SU-DHL-6 (cell line): ENCODE results near the gene MYO7B.

Experiments used
- H2AFZ ChIP-seq: fragments of 200-600 bp; sonication (generic); 2 replicates; pipeline ENCODE4 v1.6.1; 2014; ENCODE audit warnings: low read depth, mild to moderate bottlenecking, moderate library complexity, mixed read lengths, antibody characterized with exemption, low read length; ENCODE audit not compliant: severe bottlenecking
- H3F3A ChIP-seq: fragments of 200-600 bp; shearing (Covaris generic); 2 replicates; pipeline ENCODE4 v1.6.0; 2016; ENCODE audit warnings: antibody characterized with exemption, mild to moderate bottlenecking; ENCODE audit not compliant: insufficient read depth
- H3K27ac ChIP-seq: fragments of 200-600 bp; sonication (generic); 2 replicates; pipeline ENCODE4 v1.5.1; 2016; ENCODE audit warnings: low read depth, mild to moderate bottlenecking, low read length, moderate library complexity, mixed read lengths
- H3K27me3 ChIP-seq: fragments of 200-600 bp; sonication (generic), shearing (Covaris generic); 2 replicates; pipeline ENCODE4 v1.6.0; 2014; ENCODE audit warnings: mild to moderate bottlenecking, low read length
- H3K36me3 ChIP-seq: fragments of 200-600 bp; sonication (generic); 2 replicates; pipeline ENCODE4 v1.6.1; 2014; ENCODE audit warnings: mild to moderate bottlenecking, low read length, mixed read lengths
- H3K4me2 ChIP-seq: fragments of 300-600, 200-600 bp; shearing (Covaris generic), sonication (generic); 2 replicates; pipeline ENCODE4 v1.6.0; 2014; ENCODE audit warnings: low read length, low read depth, mild to moderate bottlenecking; ENCODE audit not compliant: poor library complexity, severe bottlenecking
- H3K4me3 ChIP-seq: fragments of 200-600 bp; sonication (generic); 2 replicates; pipeline ENCODE4 v1.5.1; 2014; ENCODE audit warnings: antibody characterized with exemption, low read length, mild to moderate bottlenecking, mixed read lengths; ENCODE audit not compliant: insufficient read depth, poor library complexity, severe bottlenecking
- H3K79me2 ChIP-seq: fragments of 200-600 bp; sonication (generic); 2 replicates; pipeline ENCODE4 v1.6.1; 2014; ENCODE audit warnings: mild to moderate bottlenecking, low read length, moderate library complexity; ENCODE audit not compliant: insufficient read depth
- H3K9ac ChIP-seq: fragments of 200-600 bp; sonication (generic); 2 replicates; pipeline ENCODE4 v1.7.0; 2014; ENCODE audit warnings: mild to moderate bottlenecking, low read length
- H3K9me2 ChIP-seq: fragments of 200-600 bp; sonication (generic); replicated peaks from 2 replicates; pipeline ENCODE4 v1.6.1; 2014; ENCODE audit warnings: low read length; ENCODE audit not compliant: insufficient read depth
- H3K9me3 ChIP-seq: fragments of 200-600 bp; sonication (generic); 2 replicates; pipeline ENCODE4 v1.6.1; 2014; ENCODE audit warnings: low read length, mixed read lengths; ENCODE audit not compliant: insufficient read depth
- H4K20me1 ChIP-seq: fragments of 200-600 bp; sonication (generic); 2 replicates; pipeline ENCODE4 v1.6.1; 2014; ENCODE audit warnings: low read depth, mild to moderate bottlenecking, antibody characterized with exemption, low read length, moderate library complexity, mixed read lengths
- CTCF ChIP-seq: fragments of 200-600 bp; sonication (generic); IDR thresholded peaks from one replicate; pipeline ENCODE4 v1.5.1; 2017; ENCODE audit warnings: antibody characterized with exemption, mild to moderate bottlenecking, low read length, moderate library complexity; ENCODE audit not compliant: insufficient read depth, poor library complexity, severe bottlenecking
- EZH2phosphoT487 ChIP-seq: fragments of 200-600 bp; sonication (generic), shearing (Covaris generic); conservative IDR thresholded peaks from 2 replicates; pipeline ENCODE4 v1.6.1; 2018; ENCODE audit warnings: mild to moderate bottlenecking, antibody characterized with exemption, low read length, moderate library complexity, mixed read lengths

MYO7B gene

GRCh38 chr2:127592761-127593227, 57.3 kb downstream of the MYO7B start:
- Histone ChIP-seq H3K27ac (no peak overlapping the region), H3K9me3 (no peaks in the 10 kb centered on the region), H2AFZ (no peak overlapping the region), H3K79me2 (no peaks in the 10 kb centered on the region), H3F3A (no peaks in the 10 kb centered on the region), H3K9ac (no peak overlapping the region), H4K20me1 (no peaks in the 10 kb centered on the region), H3K36me3 (no peaks in the 10 kb centered on the region), H3K4me2 (no peak overlapping the region), H3K9me2 (no peaks in the 10 kb centered on the region), H3K27me3 (no peaks in the 10 kb centered on the region), H3K4me3 (no peak overlapping the region)
- no peak for TF ChIP-seq CTCF
- no peak for TF ChIP-seq EZH2phosphoT487

- TF ChIP-seq CTCF (no peak), EZH2phosphoT487 (no peak)
- H3K9me2 ChIP-seq, result no peaks in the 10 kb centered on the region
- no peaks in the 10 kb centered on the region for H3K36me3 ChIP-seq
- H3K79me2 ChIP-seq, result no peaks in the 10 kb centered on the region
- no peaks in the 10 kb centered on the region for H3K9me3 ChIP-seq
- H4K20me1 ChIP-seq, result no peaks in the 10 kb centered on the region
- no peaks in the 10 kb centered on the region for H3F3A ChIP-seq
- no peak overlapping the region for H3K9ac ChIP-seq
- no peaks in the 10 kb centered on the region for H3K27me3 ChIP-seq
- H3K27ac ChIP-seq, result no peak overlapping the region
- no peak overlapping the region for H2AFZ ChIP-seq
- no peak overlapping the region for H3K4me3 ChIP-seq
- no peak overlapping the region for H3K4me2 ChIP-seq
Observed at GRCh38 chr2:127593228-127594115, 58.0 kb downstream of the MYO7B start.

GRCh38 chr2:127594116-127594591, 58.7 kb downstream of the MYO7B start:
- Histone ChIP-seq H3F3A (no peaks in the 10 kb centered on the region), H3K79me2 (no peaks in the 10 kb centered on the region), H3K27me3 (no peaks in the 10 kb centered on the region), H3K27ac (no peak overlapping the region), H3K9me2 (no peaks in the 10 kb centered on the region), H3K4me2 (no peak overlapping the region), H3K9ac (no peak overlapping the region), H3K4me3 (no peak overlapping the region), H2AFZ (no peak overlapping the region), H3K9me3 (no peaks in the 10 kb centered on the region), H4K20me1 (no peaks in the 10 kb centered on the region), H3K36me3 (no peaks in the 10 kb centered on the region)
- no peak for TF ChIP-seq EZH2phosphoT487
- TF ChIP-seq CTCF, result no peak
